ENCODE results near the gene STK38L. TPM values are rescaled to one million over a fixed set of nuclear protein-coding genes. Genes with fewer than 3 reads are reported as not detected.
"Not testable (repeated sequence)": the region's sequence is repeated elsewhere in the genome, so short reads cannot be mapped to it uniquely, and the experiment has no call there.

Gene STK38L
- total RNA-seq, 2 experiments from 2014 or later = 31.2 to 32.0 TPM

DNA sequence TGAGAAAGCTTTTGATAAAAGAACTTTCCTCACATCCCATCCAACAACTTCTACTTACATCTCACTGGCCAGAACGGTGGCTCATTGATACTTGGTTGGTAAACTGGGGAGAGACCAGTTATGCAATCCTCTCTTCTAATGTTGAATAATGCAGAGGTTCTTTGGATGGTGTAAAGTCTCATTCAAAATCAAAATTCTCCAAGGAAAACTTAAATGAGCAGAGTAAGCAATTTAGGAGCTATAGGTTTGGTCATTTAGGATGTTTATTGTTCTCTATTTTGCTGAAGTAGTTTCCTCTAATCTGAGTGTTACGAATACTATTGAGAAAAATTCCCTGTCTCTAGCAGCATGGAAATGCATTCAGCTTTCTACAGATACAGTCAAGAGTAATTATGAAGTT lies 26.5 kb upstream of the STK38L start:
- Mint-ChIP-seq H3K27me3 (no peaks in the 10 kb centered on the region), H3K36me3 (no peaks in the 10 kb centered on the region), H3K4me3 (no peak overlapping the region), H3K27ac (no peak overlapping the region), H3K9me3 (no peaks in the 10 kb centered on the region), H3K4me1 (peaks cover 17% of the 10 kb centered on the region)
- DNase-seq = no peak

DNA sequence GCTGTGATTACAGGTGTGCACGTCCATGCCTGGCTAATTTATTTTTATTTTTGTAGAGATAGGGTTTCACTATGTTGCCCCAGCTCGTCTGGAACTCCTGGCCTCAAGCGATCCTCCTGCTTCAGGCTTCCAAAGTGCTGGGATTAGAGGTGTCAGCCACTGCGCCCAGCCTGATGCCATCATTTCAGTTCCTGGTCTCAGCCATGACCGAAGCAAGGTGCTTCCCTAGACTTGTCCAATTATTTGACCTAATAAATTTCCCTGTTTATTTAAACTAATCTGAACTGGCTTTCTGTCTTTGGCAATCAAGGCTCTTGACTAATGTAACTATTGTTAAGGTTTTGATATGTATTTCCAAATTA lies 24.4 kb upstream of the STK38L start:
- Mint-ChIP-seq H3K27ac (peak overlapping the region; percentile 66), H3K9me3 (no peaks in the 10 kb centered on the region), H3K27me3 (peaks cover 12% of the 10 kb centered on the region), H3K36me3 (no peaks in the 10 kb centered on the region), H3K4me1 (peaks cover 17% of the 10 kb centered on the region), H3K4me3 (no peak overlapping the region)
- DNase-seq = no peak

DNA sequence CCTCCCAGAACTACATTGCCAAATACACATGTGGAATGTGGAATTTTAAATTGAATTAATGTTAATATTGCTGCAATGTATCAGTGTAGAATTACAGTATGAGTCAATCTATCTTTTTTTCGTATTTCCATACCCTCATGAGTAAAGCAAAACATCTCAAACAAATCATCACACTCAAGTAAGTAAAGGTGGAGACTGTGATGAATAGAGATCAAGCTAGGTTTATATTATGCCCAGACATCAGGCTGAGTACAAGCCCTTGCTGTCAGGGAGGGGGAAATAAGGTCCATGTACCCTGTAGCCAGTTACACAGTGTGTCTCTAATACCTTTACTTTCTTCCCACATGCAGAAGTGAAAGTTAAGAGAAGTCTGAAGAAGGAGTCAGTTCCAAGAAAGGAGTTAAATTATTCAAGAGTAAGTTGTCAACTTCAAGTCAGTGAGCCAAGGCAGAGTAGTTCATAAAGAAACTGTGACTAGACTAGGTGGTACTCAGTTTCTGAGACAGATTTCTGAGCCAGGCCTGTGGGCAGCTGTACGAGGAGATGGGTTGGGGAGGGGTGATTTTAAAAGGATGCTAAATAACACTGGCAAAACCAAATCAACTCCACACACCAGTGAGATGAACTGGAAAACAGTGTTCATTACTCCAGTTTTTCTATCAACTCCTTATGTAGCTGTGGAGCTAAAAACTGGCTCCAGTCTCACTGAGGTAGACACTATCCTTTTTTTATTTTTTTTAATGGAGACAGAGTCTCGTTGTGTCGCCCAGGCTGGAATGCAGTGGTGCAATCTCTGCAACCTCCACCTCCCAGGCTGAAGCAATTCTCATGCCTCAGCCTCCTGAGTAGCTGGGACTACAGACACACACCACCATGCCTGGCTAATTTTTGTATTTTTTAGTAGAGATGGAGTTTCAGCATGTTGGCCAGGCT lies 23.8 kb upstream of the STK38L start:
- no peaks in the 10 kb centered on the region for H3K36me3 Mint-ChIP-seq
- DNase-seq = no peak
- H3K27me3 Mint-ChIP-seq = peaks cover 12% of the 10 kb centered on the region
- H3K4me1 Mint-ChIP-seq = peaks cover 17% of the 10 kb centered on the region
- H3K4me3 Mint-ChIP-seq = no peak overlapping the region
- no peaks in the 10 kb centered on the region for H3K9me3 Mint-ChIP-seq
- H3K27ac Mint-ChIP-seq = peak overlapping the region; percentile 66

DNA sequence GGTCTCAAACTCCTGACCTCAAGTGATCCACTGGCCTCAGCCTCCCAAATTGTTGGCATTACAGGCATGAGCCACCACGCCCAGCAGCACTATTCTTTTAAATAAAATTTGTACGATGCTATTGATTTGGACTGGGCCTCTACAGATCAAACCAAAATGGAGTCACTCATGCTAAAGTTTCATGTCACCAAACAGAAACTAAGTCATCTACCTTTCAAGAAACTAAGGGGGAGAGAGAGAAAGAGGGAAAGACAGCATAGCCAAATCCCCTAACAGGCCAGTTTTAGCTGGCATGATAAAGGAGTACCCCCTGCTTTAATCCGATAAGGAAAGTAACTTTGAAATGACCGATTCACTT lies 23.1 kb upstream of the STK38L start:
- no peak overlapping the region for H3K27ac Mint-ChIP-seq
- peaks cover 12% of the 10 kb centered on the region for H3K27me3 Mint-ChIP-seq
- no peak overlapping the region for H3K4me3 Mint-ChIP-seq
- no peaks in the 10 kb centered on the region for H3K36me3 Mint-ChIP-seq
- no peak for DNase-seq
- peaks cover 17% of the 10 kb centered on the region for H3K4me1 Mint-ChIP-seq
- H3K9me3 Mint-ChIP-seq = no peaks in the 10 kb centered on the region

DNA sequence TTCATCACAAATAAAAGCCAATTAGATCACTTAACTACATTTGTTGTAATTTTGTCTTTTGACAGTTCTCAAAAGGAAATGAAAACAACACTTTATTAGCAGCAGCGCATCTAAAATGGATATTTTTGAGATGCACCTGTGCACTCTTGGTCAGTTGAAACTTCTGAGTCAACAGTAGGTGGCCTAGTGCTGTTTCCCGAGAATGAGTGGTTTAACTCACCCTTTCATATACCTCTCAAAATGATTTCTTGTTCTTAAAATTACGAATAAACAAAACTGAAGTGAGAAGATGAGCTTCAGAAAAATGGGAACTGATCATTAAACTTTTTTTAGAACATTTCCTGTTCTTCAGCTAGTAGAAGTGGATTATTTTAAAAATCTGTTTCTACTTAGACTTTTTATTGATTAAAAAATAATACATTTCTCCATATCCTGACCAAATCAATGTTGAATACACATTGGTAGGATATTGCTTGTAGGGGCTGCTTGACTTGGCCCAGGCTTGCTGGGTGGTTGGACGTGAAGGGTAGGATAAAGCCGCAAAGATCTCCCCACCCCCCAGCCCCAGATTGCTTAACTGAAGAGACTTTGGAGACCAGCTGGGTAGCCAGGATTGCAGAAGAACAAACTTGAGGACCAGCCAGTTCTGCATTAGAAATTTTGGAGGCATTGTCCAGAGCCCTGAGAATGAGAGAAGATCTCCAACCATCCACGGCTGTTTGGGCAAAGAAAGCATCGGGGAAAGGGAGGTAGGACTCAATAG lies 22.3 kb upstream of the STK38L start:
- peaks cover 19% of the 10 kb centered on the region for H3K4me1 Mint-ChIP-seq
- H3K27me3 Mint-ChIP-seq = peaks cover 12% of the 10 kb centered on the region
- no peak for DNase-seq
- H3K9me3 Mint-ChIP-seq = no peaks in the 10 kb centered on the region
- no peaks in the 10 kb centered on the region for H3K36me3 Mint-ChIP-seq
- H3K27ac Mint-ChIP-seq = no peak overlapping the region
- no peak overlapping the region for H3K4me3 Mint-ChIP-seq

DNA sequence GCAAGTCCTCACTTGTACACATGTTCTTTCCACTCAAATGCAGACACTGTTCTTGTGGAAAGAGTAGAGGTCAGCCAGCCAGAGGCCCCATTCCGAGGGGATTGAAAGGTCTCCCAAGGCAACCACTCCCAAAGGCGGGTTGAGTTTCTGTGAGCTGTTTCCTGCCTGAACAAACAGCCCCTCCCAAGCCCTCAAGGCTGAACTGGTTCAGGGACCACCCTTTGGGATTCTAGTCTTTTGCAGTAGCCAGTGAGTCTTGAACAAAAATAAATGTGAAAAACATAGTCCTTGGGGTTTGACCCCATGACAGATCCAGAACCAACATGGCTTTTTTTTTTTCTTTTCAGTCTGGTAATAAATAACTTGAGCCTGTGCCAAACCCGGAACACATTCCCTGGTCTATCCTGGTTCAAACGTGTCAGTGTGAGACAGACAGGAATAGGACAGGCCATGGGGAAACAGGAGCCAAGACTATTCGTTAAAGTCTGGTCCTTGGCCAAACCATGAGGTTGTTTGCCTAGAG lies 17.6 kb upstream of the STK38L start:
- H3K27ac Mint-ChIP-seq = no peak overlapping the region
- no peaks in the 10 kb centered on the region for H3K9me3 Mint-ChIP-seq
- no peak overlapping the region for H3K4me3 Mint-ChIP-seq
- peaks cover 12% of the 10 kb centered on the region for H3K27me3 Mint-ChIP-seq
- peaks cover 2% of the 10 kb centered on the region for H3K4me1 Mint-ChIP-seq
- no peak for DNase-seq
- no peaks in the 10 kb centered on the region for H3K36me3 Mint-ChIP-seq

DNA sequence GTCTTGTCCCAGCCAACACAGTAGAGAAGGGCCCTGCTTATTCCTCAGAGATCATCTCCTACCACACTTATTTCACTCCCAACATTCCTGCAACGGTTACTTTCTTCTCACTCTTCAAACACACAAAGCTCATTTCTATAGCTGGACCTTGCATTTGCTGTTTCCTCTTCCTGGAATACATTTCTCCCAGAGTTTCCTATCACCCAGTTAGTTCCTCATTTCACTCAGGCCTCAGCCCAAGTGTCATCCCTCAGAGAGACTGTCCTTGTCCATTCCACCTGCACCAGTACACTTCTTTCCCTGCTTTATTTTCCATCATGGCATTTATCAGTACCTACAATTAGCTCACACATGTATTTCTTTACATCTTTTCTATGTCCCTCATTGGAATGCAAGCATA lies 14.7 kb upstream of the STK38L start:
- no peak for DNase-seq
- Mint-ChIP-seq H3K4me1 (peaks cover 2% of the 10 kb centered on the region), H3K27ac (no peak overlapping the region), H3K36me3 (no peaks in the 10 kb centered on the region), H3K27me3 (no peaks in the 10 kb centered on the region), H3K4me3 (no peak overlapping the region), H3K9me3 (no peaks in the 10 kb centered on the region)

DNA sequence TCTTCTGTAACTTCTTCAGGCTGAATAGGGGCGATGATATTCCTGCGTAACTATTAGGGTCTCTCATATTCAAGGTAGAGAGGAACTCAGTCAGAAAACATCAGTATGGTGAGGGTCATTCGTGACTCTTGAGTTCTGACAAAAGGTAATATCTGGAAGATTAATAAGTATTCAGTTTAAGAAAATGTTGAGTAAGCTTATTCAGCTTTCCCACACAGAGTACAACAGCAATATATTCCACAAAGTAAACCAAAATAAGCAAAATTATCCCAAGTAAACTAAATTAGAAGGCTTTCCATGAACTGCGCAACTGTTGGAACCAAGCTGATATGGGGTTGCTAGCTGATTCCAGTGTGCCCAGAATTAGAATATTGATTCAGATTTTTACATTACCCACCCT lies 12.7 kb upstream of the STK38L start:
- not testable (repeated sequence) for H3K9me3 Mint-ChIP-seq, DNase-seq, H3K4me3 Mint-ChIP-seq, H3K36me3 Mint-ChIP-seq, H3K4me1 Mint-ChIP-seq, H3K27me3 Mint-ChIP-seq, H3K27ac Mint-ChIP-seq

DNA sequence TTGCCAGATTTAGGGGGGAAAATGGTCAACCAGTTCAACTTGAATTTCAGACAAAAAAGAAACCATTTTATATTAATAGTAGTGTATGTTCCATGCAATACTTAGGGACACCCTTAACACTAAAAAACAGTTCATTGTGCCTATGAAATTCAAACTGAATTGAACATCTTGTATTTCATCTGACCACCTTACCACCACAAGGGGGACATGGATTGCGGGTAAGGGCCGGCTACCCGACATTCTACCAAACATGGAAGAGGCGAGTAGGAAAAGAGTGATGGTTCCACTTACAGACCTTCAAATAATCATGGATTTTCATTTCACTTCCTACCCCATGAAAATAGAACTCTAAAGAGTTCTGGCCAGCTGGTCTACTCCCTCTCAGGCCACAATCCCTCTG lies 10.3 kb upstream of the STK38L start:
- peaks cover 22% of the 10 kb centered on the region for H3K4me1 Mint-ChIP-seq
- H3K36me3 Mint-ChIP-seq = no peaks in the 10 kb centered on the region
- H3K27ac Mint-ChIP-seq = no peak overlapping the region
- H3K9me3 Mint-ChIP-seq = no peaks in the 10 kb centered on the region
- no peaks in the 10 kb centered on the region for H3K27me3 Mint-ChIP-seq
- no peak overlapping the region for H3K4me3 Mint-ChIP-seq
- DNase-seq = no peak

DNA sequence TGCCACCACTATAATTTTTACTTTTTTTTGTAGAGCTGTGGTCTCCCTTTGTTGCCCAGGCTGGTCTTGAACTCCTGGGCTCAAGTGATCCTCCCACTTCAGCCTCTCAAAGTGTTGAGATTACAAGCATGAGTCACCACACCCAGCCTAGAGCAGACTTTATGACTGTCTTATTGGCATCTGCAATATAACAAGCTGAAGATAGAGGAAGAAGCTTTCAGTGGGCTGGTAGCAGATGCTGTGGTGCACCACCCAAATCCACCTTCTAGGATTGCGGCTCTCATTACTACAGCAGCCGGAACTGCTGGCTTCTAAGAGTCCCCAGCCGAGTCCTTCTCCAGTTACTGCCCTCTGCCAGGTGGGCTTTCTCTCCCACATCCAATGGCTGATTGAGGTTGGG lies 7.6 kb upstream of the STK38L start:
- Mint-ChIP-seq H3K27me3 (no peaks in the 10 kb centered on the region), H3K36me3 (no peaks in the 10 kb centered on the region), H3K4me1 (peaks cover 32% of the 10 kb centered on the region), H3K27ac (no peak overlapping the region), H3K4me3 (no peak overlapping the region), H3K9me3 (no peaks in the 10 kb centered on the region)
- no peak for DNase-seq

DNA sequence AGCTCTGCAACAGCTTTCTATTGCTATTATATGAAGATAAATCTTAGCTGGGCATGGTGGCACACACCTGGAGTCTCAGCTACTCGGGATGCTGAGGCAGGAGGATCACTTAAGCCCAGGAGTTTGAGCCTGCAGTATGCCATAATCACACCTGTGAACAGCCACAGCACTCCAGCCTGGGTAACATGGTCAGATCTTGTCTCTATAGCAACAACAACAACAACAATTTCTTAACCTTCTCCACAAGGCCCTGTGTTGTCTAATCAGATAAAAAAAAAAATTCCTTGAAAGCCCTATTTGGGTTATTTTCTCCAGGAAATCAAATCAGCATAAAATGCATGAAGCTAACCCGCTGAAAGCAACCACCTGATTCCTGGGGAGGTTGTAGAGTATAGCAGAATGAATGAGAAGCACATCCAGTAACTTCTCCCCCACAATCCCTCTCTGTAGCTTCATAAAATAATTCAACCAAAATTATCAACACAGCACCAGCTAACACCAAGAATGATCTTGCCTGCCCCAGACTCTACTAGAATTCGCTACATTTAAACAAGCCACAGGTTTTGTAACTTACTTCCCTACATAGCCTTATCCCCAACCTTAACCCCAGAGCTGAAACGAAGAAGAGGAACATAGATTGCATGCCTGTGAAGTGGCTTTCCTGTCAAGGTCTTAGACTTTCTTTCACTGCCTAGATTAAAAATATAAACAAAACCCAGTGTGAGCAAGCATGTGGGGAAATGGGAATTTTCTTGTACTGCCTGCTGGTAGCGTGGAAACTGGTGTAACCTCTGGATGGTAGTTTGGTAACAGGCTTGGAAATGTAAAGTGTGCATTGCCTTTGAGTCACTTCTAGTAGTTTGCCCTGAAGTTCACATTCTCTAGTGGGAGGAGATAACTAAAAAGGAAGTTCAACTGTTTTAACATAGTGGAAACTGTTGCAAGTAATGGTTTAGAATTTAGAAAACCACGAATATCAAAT lies 6.0 kb upstream of the STK38L start:
- Mint-ChIP-seq H3K4me1 (peaks cover 32% of the 10 kb centered on the region), H3K27me3 (no peaks in the 10 kb centered on the region), H3K9me3 (no peaks in the 10 kb centered on the region), H3K4me3 (peak overlapping the region; percentile 44), H3K36me3 (no peaks in the 10 kb centered on the region), H3K27ac (peak overlapping the region; percentile 87)
- DNase-seq = no peak

DNA sequence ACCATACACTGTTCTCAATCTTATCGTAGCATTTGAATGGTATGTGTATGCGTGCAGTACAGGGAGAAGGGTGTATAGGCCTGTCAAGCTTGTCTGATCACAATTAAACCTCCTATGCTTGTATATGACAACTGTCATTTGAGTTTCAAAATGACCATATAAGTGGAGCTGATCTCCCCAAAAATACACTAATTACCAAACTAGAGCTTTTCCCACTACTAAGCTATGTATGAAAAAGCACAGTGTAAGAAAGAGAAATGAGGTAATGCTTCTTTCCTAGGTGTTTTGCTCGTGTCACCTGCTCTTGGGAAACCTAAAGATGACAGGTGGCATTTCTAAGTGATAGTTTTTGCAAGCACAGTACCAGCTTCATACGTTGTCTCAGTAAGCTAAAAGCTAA lies 1.1 kb upstream of the STK38L start:
- Mint-ChIP-seq H3K27ac (no peak overlapping the region), H3K27me3 (no peaks in the 10 kb centered on the region), H3K4me3 (no peak overlapping the region), H3K4me1 (peaks cover 52% of the 10 kb centered on the region), H3K9me3 (peaks cover 3% of the 10 kb centered on the region), H3K36me3 (peaks cover 14% of the 10 kb centered on the region)
- DNase-seq = no peak

DNA sequence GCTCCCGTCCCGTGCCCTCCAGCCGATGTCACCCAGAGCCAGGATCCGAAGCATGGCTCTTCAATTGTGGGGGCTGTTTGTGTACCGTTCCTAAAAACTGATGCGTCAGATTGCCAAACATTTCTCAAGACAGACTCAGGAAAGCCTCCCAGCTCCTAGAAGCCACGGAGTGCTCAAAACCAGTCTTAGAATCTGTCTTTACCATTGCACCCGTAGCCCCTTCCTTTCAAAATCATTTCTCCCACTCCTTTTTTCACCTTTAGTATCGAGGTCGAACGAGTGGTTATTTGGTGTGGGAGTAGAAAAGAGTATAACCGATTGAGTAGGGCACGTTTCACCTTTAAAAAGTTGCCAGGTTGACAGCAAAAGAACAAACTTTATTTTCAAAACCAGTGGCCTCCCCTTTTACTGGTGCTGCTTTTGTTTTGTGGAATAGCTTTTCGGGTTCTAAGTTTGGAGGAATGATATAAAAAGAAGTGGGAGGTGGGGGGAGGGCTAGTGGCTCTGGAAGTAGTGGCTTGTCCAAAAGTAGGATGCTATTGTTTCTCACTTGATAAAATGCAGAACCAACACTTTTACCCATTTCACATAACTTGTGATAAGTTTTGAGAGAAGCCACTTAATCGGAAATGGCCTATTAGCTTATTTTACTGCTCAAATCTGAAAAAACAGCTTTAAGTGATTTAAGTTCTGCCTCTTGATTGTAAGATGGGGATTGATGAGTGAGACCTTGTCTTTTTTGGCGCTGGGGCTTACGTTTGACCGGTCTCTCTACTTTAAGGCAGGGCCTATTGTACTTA lies 803 bp downstream of the STK38L start:
- Mint-ChIP-seq H3K27ac (peak overlapping the region; percentile 96), H3K9me3 (peaks cover 3% of the 10 kb centered on the region), H3K27me3 (no peaks in the 10 kb centered on the region), H3K36me3 (peaks cover 25% of the 10 kb centered on the region), H3K4me3 (peak overlapping the region; percentile 100), H3K4me1 (peaks cover 42% of the 10 kb centered on the region)
- DNase-seq = no peak

DNA sequence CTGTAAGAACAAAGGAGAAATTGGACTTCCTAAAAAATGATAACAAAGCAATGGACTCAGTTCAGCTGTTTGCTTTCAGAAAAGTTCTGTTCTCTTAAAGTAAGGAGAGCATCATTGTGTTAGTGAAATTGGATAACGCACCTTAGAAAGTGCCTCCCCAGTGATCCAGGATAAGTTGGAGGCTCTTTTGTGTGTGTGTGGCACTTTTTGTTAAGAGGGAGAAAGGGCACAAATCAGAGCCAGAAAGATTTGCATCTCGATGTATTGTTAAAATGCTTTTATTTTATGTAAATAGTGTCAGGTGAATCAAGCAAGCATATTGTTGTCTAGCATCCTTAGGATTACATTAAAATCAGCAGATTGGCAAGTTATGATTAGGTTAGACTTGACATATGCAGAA lies 2.1 kb downstream of the STK38L start:
- DNase-seq = no peak
- H3K27me3 Mint-ChIP-seq = no peaks in the 10 kb centered on the region
- H3K36me3 Mint-ChIP-seq = peaks cover 29% of the 10 kb centered on the region
- no peak overlapping the region for H3K27ac Mint-ChIP-seq
- peaks cover 3% of the 10 kb centered on the region for H3K9me3 Mint-ChIP-seq
- peaks cover 43% of the 10 kb centered on the region for H3K4me1 Mint-ChIP-seq
- H3K4me3 Mint-ChIP-seq = peak overlapping the region; percentile 66

All from activated naive CD8-positive, alpha-beta T cell treated with anti-CD3 and anti-CD28 coated beads for 36 hours (primary cell).